NCI-H1694 (cell line): Measurements from ENCODE around the gene TLR6.

ENCODE experiments used
- DNase-seq: peaks from one replicate; lab custom pipeline; 2025; lab: John Stamatoyannopoulos, UW

Gene TLR6

GRCh38 chr4:38856524-38857337 is at the start of gene TLR6:
TLR6 (minus strand) TSS chr4:38856817; CDS start chr4:38829473, 27,344 bp downstream.
- DNase-seq = peak; percentile 9

- DNase-seq = no peak
These were observed 49.2 kb upstream of the TLR6 start for GRCh38 chr4:38905652-38906385.

DNA sequence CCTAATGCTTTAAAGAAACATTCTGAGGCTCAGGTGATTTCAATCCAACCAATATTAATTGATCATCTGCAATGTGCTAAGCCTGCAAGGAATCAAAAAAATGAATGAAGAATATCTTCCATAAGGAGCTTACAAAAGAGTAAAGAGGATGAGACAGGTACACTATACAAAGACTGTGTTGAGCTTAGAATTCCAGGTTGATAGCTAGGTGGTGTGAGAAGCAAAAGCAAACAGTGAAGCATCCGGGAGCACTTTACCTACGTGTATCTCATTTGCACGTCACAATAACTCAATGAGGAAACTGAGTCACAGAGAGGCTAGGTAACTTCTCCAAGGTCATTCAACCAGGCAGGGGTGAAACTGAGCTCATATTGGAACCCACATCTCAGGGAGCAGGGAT is 48.1 kb upstream of the TLR6 start:
- no peak for DNase-seq

- DNase-seq = no peak
These were observed 47.6 kb upstream of the TLR6 start for GRCh38 chr4:38904090-38904666.

- no peak for DNase-seq
These were observed 46.1 kb upstream of the TLR6 start for GRCh38 chr4:38902695-38903094.

- no peak for DNase-seq
These were observed 45.6 kb upstream of the TLR6 start for GRCh38 chr4:38902221-38902620.

GRCh38 chr4:38898245-38898644 is 41.6 kb upstream of the TLR6 start:
- no peak for DNase-seq

DNA sequence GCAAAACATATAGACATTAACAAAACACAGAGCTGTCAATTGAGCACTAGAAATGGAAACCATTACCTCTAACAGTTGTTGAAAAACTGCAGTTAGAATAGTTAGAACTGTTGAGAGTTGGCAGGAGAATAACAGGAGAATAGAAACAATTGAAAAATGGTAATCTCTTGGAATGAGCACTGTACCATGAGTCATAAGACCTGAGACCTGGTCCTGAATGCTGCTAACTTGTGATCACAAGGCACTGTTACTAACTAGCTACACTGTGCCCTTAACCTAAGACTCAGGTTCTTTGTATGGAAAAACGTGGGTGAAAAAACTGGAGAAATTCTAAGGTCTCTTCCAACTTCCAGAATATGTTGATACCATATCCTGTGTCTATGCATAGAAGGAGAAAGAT is 40.3 kb upstream of the TLR6 start:
- DNase-seq = no peak

- DNase-seq = no peak
These were observed 37.8 kb upstream of the TLR6 start for GRCh38 chr4:38894322-38894982.

DNA sequence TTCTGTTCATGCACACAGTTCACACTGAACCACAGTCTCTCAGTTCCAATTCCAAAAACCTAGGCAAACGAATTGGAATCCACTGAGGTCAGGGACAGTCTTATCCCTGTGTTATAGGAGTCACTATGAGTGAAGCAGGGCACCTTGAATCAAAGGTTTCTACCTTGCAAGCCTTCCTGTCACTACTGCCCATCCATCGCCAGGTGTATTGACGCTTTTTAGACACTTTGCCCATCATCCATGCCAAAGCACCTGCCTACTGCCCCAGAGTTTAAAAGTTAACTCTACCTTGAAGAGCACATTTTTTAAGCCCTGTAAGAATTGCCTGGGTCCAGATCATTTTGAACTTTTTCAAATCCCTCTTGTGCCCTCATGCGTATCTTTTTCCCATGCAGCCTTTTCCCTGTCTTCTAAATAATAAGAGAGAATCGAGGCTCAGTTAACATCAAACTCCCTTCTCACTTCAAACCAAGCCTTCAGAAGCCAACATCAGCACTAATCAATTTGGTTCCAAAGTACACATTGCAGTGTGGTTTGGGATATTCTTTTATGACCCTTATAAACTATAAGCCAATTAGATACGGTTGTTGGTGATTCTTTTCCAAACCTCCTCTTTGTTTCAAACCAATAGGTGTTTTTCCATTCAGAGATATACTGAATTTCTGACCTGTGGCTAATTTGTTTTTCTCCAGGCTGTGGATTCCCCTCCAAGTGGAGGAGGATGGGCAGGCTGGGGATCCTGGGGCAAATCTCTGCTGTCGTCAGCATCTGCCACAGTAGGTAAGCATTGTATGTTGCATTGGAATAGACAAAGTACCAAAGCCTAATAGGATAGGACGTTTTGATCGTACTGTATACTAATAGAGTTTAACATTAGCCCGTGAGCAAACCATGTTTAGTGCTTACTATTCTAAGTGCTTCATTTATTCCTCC is 34.7 kb upstream of the TLR6 start:
- no peak for DNase-seq

- no peak for DNase-seq
These were observed 32.5 kb upstream of the TLR6 start for GRCh38 chr4:38889143-38889542.

DNA sequence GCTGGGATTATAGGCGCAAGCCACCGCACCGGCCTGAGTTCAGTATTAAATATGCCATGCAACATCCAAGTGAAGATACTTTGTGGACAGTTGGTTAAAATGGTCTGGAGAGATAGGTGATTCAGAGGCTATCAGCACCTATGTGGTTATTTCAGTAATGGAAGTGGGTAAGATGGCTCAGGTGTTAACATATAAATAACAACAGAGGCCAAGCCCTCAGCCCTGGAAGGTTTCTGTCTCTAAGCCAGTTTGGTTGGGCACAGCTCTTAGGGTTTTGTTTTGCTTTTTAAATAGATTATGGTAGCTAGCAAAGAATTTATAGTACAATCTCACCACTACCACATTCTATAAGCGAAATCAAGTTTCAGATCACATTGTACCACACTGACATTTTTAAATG is 27.6 kb upstream of the TLR6 start:
- no peak for DNase-seq

DNA sequence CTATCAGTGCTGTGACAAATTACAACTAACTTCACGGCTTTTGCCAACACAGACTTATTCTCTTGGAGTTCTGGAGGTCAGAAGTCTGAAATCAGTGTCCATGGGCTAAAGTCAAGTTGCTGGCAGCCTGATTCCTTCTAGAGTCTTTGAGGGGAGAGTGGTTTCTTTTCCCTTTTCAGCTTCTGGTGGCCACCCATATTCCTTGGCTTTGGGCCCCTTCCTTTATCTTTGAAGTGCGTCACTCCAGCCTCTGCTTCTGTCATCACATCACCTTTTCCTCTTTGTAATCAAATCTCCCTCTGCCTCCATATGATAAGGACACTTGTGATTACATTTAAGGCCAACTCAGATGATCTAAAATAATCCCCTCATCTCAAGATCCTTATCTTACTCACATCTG is 20.0 kb upstream of the TLR6 start:
- no peak for DNase-seq

DNA sequence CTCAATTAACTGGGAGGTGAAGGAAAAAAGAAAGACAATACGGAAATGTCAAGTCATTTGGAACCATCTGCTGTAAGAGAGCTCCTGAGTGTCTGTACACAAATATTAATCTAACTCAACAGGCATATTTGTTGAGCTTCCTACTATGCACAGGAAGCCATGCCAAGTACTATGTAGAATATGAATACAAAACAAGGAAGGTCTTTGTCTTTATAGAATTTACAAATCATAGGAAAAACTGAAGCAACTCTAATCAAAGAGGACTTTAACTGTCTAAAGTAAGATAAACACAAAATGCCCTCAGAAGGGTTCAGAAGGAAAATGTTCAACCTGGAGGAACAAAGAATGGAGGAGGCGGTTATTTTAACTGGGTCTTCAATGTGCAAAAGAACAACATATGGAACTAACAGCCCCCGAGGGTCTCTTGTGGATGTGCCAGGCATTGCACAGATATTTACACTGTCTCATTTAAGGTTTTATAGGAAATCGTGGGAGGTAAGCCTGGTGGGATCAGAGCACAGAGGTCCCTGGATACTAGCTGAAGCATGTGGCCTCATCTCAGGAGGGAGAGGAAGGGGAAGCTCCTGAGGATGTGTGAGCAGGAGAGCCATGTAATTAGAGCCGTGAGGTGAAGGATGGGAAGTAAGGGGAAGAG is 16.8 kb upstream of the TLR6 start:
- DNase-seq = no peak

DNA sequence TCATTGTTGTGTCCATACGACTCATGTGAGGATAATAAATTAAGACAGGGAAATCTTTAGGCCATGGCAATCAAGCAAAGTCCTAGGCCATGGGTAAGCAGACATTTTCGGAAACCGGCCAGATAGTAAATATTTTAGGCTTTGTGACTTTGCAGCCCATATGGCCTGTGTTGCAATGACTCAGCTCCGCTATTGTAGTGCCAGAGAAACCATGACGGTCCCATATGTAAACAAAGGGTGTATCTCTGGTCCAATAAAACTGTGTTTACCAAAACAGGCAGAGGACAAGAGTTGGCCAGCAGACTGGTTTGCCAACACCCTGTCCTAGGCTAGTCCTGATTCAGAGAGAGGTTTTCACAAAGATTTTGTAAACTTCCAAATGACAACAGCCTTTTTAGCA is 16.0 kb upstream of the TLR6 start:
- no peak for DNase-seq

GRCh38 chr4:38871593-38871992 is 15.0 kb upstream of the TLR6 start:
- DNase-seq = no peak

DNA sequence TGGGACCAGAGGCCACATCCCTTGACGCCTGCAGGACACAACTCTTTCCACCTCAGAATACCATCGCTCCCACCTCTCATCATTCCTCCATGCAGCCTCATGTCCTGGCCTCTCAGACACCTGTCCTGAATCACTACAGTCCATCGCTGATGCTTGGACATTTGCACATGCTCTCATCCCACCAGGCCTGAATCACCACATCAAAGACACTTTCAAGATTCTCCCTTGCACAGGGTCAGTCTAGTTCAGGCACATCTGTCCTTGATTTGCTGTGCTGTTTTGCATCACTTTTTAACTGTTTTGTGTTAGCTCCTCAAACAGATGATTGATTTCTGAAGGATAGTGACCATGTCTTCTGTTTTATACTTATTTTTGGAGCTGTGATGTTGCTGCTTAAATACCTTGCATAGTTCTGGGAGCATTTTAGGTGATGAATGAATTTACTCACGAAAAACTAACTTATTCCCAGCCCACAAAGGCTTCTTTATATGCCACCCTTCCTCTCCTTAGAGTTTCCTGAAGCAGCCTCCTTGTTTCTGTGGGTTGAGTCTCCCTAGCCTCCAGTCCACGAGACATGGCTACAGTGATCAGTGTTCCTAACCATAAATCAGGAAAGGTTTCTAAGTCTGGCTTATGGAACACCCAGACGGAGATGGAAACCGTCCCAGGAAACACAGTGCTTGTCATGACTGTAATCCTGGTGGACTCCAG is 13.6 kb upstream of the TLR6 start:
- DNase-seq = no peak

- DNase-seq = no peak
These were observed 12.9 kb upstream of the TLR6 start for GRCh38 chr4:38869511-38869910.

- DNase-seq = no peak
These were observed 11.7 kb upstream of the TLR6 start for GRCh38 chr4:38868059-38868960.
